ENCODE data around the gene CENPM.

DNA sequence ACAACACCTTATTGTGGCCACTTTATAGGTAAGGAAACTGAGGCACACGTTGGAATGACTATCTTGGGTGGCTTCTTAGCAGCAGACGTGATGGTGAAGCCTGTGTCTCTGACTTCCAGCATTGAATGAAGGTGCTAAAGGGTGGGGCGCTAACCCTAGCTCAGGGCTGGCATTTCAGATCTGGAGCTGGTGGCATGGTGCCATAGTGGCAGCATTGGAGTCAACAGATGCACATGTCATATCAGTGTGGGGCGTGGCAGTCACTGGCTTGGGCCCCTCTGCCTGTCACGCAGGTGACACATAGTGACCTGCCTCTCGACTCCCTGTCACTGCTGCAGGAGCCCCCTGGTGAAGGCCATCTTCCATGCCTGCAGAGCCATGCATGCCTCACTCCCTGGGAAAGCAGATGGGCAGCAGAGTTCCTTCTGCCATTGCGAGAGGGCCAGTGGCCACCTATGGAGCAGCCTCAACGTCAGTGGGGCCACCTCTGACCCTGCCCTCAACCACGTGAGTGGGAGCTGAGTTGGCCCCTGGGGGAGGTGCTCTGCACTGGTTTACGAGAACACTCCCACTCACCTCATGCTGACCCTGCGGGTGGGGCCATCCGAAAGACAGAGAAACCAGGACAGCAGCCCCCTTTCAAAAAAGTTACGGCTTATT is 46.8 kb downstream of the CENPM start:
- TF ChIP-seq, protein P1, sequence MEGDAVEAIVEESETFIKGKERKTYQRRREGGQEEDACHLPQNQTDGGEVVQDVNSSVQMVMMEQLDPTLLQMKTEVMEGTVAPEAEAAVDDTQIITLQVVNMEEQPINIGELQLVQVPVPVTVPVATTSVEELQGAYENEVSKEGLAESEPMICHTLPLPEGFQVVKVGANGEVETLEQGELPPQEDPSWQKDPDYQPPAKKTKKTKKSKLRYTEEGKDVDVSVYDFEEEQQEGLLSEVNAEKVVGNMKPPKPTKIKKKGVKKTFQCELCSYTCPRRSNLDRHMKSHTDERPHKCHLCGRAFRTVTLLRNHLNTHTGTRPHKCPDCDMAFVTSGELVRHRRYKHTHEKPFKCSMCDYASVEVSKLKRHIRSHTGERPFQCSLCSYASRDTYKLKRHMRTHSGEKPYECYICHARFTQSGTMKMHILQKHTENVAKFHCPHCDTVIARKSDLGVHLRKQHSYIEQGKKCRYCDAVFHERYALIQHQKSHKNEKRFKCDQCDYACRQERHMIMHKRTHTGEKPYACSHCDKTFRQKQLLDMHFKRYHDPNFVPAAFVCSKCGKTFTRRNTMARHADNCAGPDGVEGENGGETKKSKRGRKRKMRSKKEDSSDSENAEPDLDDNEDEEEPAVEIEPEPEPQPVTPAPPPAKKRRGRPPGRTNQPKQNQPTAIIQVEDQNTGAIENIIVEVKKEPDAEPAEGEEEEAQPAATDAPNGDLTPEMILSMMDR (IDR thresholded peaks at IDR 0.05; ENCODE audit: borderline replicate concordance, extremely low read depth, low read length, poor library complexity, severe bottlenecking), result no peak
- TF ChIP-seq EZH2 (IDR thresholded peaks at IDR 0.05; ENCODE audit: borderline replicate concordance, low read depth, low read length, severe bottlenecking), result no peak
